Keratinocyte (primary cell): ENCODE measurements around the gene CD47.

Source experiments
- EZH2 ChIP-seq: IDR thresholded peaks from one replicate; pipeline ENCODE4 v1.6.1; 2012; ENCODE audit warnings: inconsistent platforms, mild to moderate bottlenecking, low read length, moderate library complexity
- TF ChIP-seq, protein P1 (sequence below), 3 experiments: IDR thresholded peaks in 1 of 3; conservative IDR thresholded peaks in 1 of 3; optimal IDR thresholded peaks in 1 of 3; 2 replicates in 2 of 3; 3 replicates in 1 of 3; pipeline versions ENCODE3 to v1.5.1; 2011; ENCODE audit warnings: low read length in 3 of 3, mild to moderate bottlenecking in 3 of 3, moderate library complexity in 2 of 3, control low read depth in 1 of 3, inconsistent platforms in 1 of 3; ENCODE audit not compliant: insufficient read depth in 2 of 3; ENCODE audit errors: extremely low read depth in 1 of 3

DNA sequence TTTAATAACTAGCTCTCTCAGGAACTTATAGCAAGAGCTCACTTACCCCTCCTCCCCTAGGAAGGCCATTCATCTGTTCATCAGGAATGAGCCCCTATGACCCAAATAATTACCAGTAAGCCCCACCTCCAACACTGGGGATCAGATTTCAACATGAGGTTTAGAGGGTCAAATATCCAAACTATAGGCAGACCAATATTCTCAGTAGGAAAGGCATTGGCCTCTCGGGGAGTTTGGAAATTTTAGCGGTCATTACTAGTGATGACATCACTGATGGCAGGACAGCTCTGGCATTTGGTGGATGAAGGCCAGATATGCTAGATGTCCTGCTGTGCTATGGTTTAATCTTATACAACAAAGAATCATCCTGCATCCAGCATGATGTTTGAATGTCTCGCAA, 15.2 kb upstream of the CD47 start:
- TF ChIP-seq, protein P1, sequence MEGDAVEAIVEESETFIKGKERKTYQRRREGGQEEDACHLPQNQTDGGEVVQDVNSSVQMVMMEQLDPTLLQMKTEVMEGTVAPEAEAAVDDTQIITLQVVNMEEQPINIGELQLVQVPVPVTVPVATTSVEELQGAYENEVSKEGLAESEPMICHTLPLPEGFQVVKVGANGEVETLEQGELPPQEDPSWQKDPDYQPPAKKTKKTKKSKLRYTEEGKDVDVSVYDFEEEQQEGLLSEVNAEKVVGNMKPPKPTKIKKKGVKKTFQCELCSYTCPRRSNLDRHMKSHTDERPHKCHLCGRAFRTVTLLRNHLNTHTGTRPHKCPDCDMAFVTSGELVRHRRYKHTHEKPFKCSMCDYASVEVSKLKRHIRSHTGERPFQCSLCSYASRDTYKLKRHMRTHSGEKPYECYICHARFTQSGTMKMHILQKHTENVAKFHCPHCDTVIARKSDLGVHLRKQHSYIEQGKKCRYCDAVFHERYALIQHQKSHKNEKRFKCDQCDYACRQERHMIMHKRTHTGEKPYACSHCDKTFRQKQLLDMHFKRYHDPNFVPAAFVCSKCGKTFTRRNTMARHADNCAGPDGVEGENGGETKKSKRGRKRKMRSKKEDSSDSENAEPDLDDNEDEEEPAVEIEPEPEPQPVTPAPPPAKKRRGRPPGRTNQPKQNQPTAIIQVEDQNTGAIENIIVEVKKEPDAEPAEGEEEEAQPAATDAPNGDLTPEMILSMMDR (optimal IDR thresholded peaks at IDR 0.05 in 1 of 3, IDR thresholded peaks at IDR 0.05 in 1 of 3, conservative IDR thresholded peaks at IDR 0.05 in 1 of 3; ENCODE audit: extremely low read depth in 1 of 3, insufficient read depth in 2 of 3, low read length in 3 of 3) = no peak
- TF ChIP-seq EZH2 = no peak
